GM23248 (cell line): ENCODE measurements around the gene ADM2. TPM values are rescaled to one million over a fixed set of nuclear protein-coding genes. Genes with fewer than 3 reads are reported as not detected.
A peak's percentile ranks its signal among the peaks of the same experiment; 100 is the strongest.

Experiments used
- DNase-seq: peaks from one replicate; pipeline ENCODE4 v3.0.0-alpha.2; 2015
- H2AFZ ChIP-seq: fragments of 200-600 bp; sonication (generic); 2 replicates; pipeline ENCODE4 v1.6.1; 2016; ENCODE audit warnings: antibody characterized with exemption
- H3F3A ChIP-seq: fragments of 200-600 bp; sonication (generic); 2 replicates; pipeline ENCODE4 v1.6.1; 2016; ENCODE audit warnings: mild to moderate bottlenecking, antibody characterized with exemption, mixed run types; ENCODE audit not compliant: insufficient read depth
- H3K27ac ChIP-seq: fragments of 200-600 bp; sonication (generic); 2 replicates; pipeline ENCODE4 v1.5.1; 2016; ENCODE audit warnings: mild to moderate bottlenecking
- H3K27me3 ChIP-seq: fragments of 200-600 bp; sonication (generic); replicated peaks from 2 replicates; pipeline ENCODE4 v1.6.1; 2016; ENCODE audit warnings: mild to moderate bottlenecking; ENCODE audit not compliant: insufficient read depth
- H3K36me3 ChIP-seq: fragments of 200-600 bp; sonication (generic); 2 replicates; pipeline ENCODE4 v1.6.1; 2016; ENCODE audit warnings: low read depth, mild to moderate bottlenecking
- H3K4me1 ChIP-seq: fragments of 200-600 bp; sonication (generic); 2 replicates; pipeline ENCODE4 v1.6.1; 2016; ENCODE audit warnings: mild to moderate bottlenecking; ENCODE audit not compliant: insufficient read depth
- H3K4me2 ChIP-seq: fragments of 200-600 bp; sonication (generic); one replicate; pipeline ENCODE4 v1.6.1; 2016; ENCODE audit warnings: mild to moderate bottlenecking; ENCODE audit not compliant: unreplicated experiment
- H3K4me3 ChIP-seq: fragments of 200-600 bp; sonication (generic); 2 replicates; pipeline ENCODE4 v1.5.1; 2016; ENCODE audit warnings: mild to moderate bottlenecking
- H3K79me2 ChIP-seq: fragments of 200-600 bp; sonication (generic); 2 replicates; pipeline ENCODE4 v1.6.1; 2016; ENCODE audit warnings: mild to moderate bottlenecking; ENCODE audit not compliant: insufficient read depth
- H3K9ac ChIP-seq: fragments of 200-600 bp; sonication (generic); 2 replicates; pipeline ENCODE4 v1.6.1; 2016; ENCODE audit warnings: mild to moderate bottlenecking
- H3K9me2 ChIP-seq: fragments of 200-600 bp; sonication (generic); 2 replicates; pipeline ENCODE4 v1.6.1; 2016; ENCODE audit warnings: mixed run types, mild to moderate bottlenecking, moderate library complexity; ENCODE audit not compliant: insufficient read depth
- H3K9me3 ChIP-seq: fragments of 200-600 bp; sonication (generic); one replicate; pipeline ENCODE4 v1.6.1; 2017; ENCODE audit warnings: low read depth
- H4K20me1 ChIP-seq: fragments of 200-600 bp; sonication (generic); 2 replicates; pipeline ENCODE4 v1.6.0; 2016; ENCODE audit not compliant: insufficient read depth
- EZH2 ChIP-seq: fragments of 200-600 bp; sonication (generic); IDR thresholded peaks from 2 replicates; pipeline ENCODE4 v1.6.1; 2018; ENCODE audit warnings: antibody characterized with exemption, mild to moderate bottlenecking; ENCODE audit not compliant: insufficient read depth, poor library complexity, severe bottlenecking
- EZH2phosphoT487 ChIP-seq: fragments of 200-600 bp; sonication (generic); IDR thresholded peaks from 2 replicates; pipeline ENCODE4 v1.6.1; 2018; ENCODE audit warnings: antibody characterized with exemption, moderate library complexity, mild to moderate bottlenecking, low read depth; ENCODE audit not compliant: insufficient read depth
- WGBS, 2 experiments: methylation state at CpG; one replicate each; pipeline ENCODE4 v1.1.6; 2015 to 2017; ENCODE audit warnings: low lambda C conversion rate in 2 of 2, low coverage in 1 of 2; ENCODE audit errors: missing lambda C conversion rate in 2 of 2; 5-methylcytosine and 5-hydroxymethylcytosine counted together
- in situ Hi-C: fragments of 300-500 bp; cut with MboI; formaldehyde crosslinking; loops from 2 replicates; pipeline ENCODE4 v1.15.0; 2020
- polyA plus RNA-seq: library from polyadenylated mRNA; unstranded; fragments of >200 nt; fragmentation: Nextera tagmentation; extraction: Ambion mirVana; gene quantifications from 2 replicates; pipeline ENCODE4 v1.2.1, GENCODE V29; 2016
- total RNA-seq: library from RNA; depleted of rRNA; stranded (reverse); fragments of >200 nt; shearing (Covaris generic); gene quantifications from 2 replicates; pipeline ENCODE4 v1.2.3, GENCODE V29; 2014

Gene ADM2
- total and polyA plus RNA-seq, 2 experiments from 2014 or later: 11.6 to 15.2 TPM

GRCh38 chr22:50507991-50508884 lies 26.9 kb downstream of the ADM2 start, which contains the start of gene NCAPH2:
TSS of gene NCAPH2 (plus strand) at chr22:50508224. CDS start at chr22:50508338, 114 bp downstream.
- H3K4me3 ChIP-seq: peak within 1 kb of the TSS; percentile 94
- H3K4me1 ChIP-seq: peaks cover 10% of the 10 kb centered on the region
- H3K4me2 ChIP-seq: peak within 1 kb of the TSS; percentile 100
- no peaks in the 10 kb centered on the region for H3K9me3 ChIP-seq
- peaks cover 80% of the 10 kb centered on the region for H3K79me2 ChIP-seq
- no peaks in the 10 kb centered on the region for H3K27me3 ChIP-seq
- in situ Hi-C loops: no loop called here
- peak; percentile 99 for DNase-seq
- no peaks in the 10 kb centered on the region for H3K9me2 ChIP-seq
- TF ChIP-seq EZH2phosphoT487 (no peak), EZH2 (no peak)
- peak within 1 kb of the TSS; percentile 75 for H2AFZ ChIP-seq
- H4K20me1 ChIP-seq: no peaks in the 10 kb centered on the region; the same call in 1 of the 2 replicates
- no peaks in the 10 kb centered on the region for H3K36me3 ChIP-seq
- 1% methylated on average over 45 to 63 of the region's 76 CpGs for WGBS, 2 experiments
- peak within 1 kb of the TSS; percentile 78 for H3K27ac ChIP-seq
- H3K9ac ChIP-seq: peak within 1 kb of the TSS; percentile 97
- H3F3A ChIP-seq: peaks cover 10% of the 10 kb centered on the region; the same call in 1 of the 2 replicates

- DNase-seq: no peak
- Histone ChIP-seq H3K79me2 (peaks cover 87% of the 10 kb centered on the region), H3K36me3 (no peaks in the 10 kb centered on the region), H3K4me3 (peak overlapping the region; percentile 87), H3K9ac (peak overlapping the region; percentile 84), H2AFZ (peak overlapping the region; percentile 75), H3K9me2 (no peaks in the 10 kb centered on the region), H3K9me3 (no peaks in the 10 kb centered on the region), H3K27ac (peak overlapping the region; percentile 78), H3F3A (peaks cover 10% of the 10 kb centered on the region; the same call in 1 of the 2 replicates), H3K4me1 (peaks cover 10% of the 10 kb centered on the region), H4K20me1 (no peaks in the 10 kb centered on the region; the same call in 1 of the 2 replicates), H3K27me3 (no peaks in the 10 kb centered on the region), H3K4me2 (peak overlapping the region; percentile 100)
- 0 to 8% methylated on average over 3 of the region's 3 CpGs for WGBS, 2 experiments
- in situ Hi-C loops: no loop called here
- TF ChIP-seq EZH2phosphoT487: no peak
- no peak for TF ChIP-seq EZH2
Measured at GRCh38 chr22:50508897-50509296, 27.6 kb downstream of the ADM2 start.

- H3K27me3 ChIP-seq: no peaks in the 10 kb centered on the region
- TF ChIP-seq EZH2: no peak
- TF ChIP-seq EZH2phosphoT487: no peak
- H3K4me3 ChIP-seq: no peak overlapping the region
- H3K9ac ChIP-seq: no peak overlapping the region
- no peaks in the 10 kb centered on the region for H3K9me3 ChIP-seq
- H3K9me2 ChIP-seq: no peaks in the 10 kb centered on the region
- H3K36me3 ChIP-seq: no peaks in the 10 kb centered on the region
- H4K20me1 ChIP-seq: no peaks in the 10 kb centered on the region; the same call in 1 of the 2 replicates
- H3K79me2 ChIP-seq: peaks cover 84% of the 10 kb centered on the region
- H3F3A ChIP-seq: peaks cover 10% of the 10 kb centered on the region; the same call in 1 of the 2 replicates
- no peak overlapping the region for H3K4me2 ChIP-seq
- H3K27ac ChIP-seq: no peak overlapping the region
- no peak for DNase-seq
- in situ Hi-C loops: no loop called here
- no peak overlapping the region for H2AFZ ChIP-seq
- WGBS, 2 experiments: 89 to 94% methylated on average over 11 to 15 of the region's 15 CpGs
- H3K4me1 ChIP-seq: peaks cover 10% of the 10 kb centered on the region
Measured at GRCh38 chr22:50513175-50513574, 31.8 kb downstream of the ADM2 start.

GRCh38 chr22:50516068-50516467 lies 34.7 kb downstream of the ADM2 start:
- Histone ChIP-seq H3K9me3 (no peaks in the 10 kb centered on the region), H3K36me3 (no peaks in the 10 kb centered on the region), H3K9me2 (no peaks in the 10 kb centered on the region), H3K4me3 (no peak overlapping the region), H3K9ac (no peak overlapping the region), H3K27ac (no peak overlapping the region), H3K79me2 (peaks cover 56% of the 10 kb centered on the region), H3K27me3 (no peaks in the 10 kb centered on the region), H4K20me1 (no peaks in the 10 kb centered on the region; the same call in 1 of the 2 replicates), H2AFZ (no peak overlapping the region), H3K4me1 (no peaks in the 10 kb centered on the region), H3F3A (no peaks in the 10 kb centered on the region), H3K4me2 (no peak overlapping the region)
- in situ Hi-C loops: no loop called here
- TF ChIP-seq EZH2phosphoT487 (no peak), EZH2 (no peak)
- DNase-seq: no peak
- 70 to 71% methylated on average over 8 of the region's 8 CpGs for WGBS, 2 experiments
